Ovary (tissue), 3 donors: ENCODE data around the gene FRMD1.

Experiments used
- EP300 ChIP-seq: sonication (generic); formaldehyde crosslinking; IDR thresholded peaks from one replicate; pipeline ENCODE4 v1.6.1; 2017; ENCODE audit warnings: antibody characterized with exemption
- POLR2A ChIP-seq: fragments of 450-650 bp; IDR thresholded peaks from one replicate; pipeline ENCODE4 v1.6.1; 2017; ENCODE audit warnings: antibody characterized with exemption, mild to moderate bottlenecking, moderate library complexity
- TF ChIP-seq, protein P1 (sequence below), 3 donors: fragments of 450-650 bp in 2 of 3; fragments of 200-600 bp in 1 of 3; IDR thresholded peaks; one replicate each; pipeline versions ENCODE4 v1.5.1 to v1.8.0; 2016 to 2022; ENCODE audit warnings: antibody characterized with exemption in 3 of 3, mild to moderate bottlenecking in 1 of 3
- donor health status: DM: no; HTN: no; CAD: no.

DNA sequence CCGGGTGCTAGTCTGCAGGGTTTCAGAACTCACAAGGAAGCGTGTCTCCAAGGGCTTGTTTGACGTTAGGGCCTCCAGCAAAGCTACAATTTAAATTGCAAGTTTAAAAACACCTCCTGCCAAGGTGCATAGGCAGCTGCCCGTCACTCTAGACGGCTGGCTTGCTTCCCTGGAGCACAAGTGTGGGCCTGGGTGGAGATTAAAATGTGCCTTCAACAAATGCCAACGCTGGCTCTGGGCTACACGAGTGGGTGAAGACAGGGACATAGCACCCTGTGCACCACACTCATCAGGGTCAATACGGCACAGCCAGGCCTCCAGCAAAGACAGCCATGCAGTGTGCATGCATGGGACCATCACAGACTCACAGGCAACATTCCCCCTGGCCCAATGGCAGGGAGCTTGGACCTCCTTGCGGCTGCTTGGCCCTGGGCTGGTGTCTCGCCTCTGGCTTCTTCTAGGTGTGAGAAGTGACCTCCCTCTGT lies 48.4 kb upstream of the FRMD1 start:
- TF ChIP-seq EP300 (no peak), POLR2A (no peak)
- TF ChIP-seq, protein P1, sequence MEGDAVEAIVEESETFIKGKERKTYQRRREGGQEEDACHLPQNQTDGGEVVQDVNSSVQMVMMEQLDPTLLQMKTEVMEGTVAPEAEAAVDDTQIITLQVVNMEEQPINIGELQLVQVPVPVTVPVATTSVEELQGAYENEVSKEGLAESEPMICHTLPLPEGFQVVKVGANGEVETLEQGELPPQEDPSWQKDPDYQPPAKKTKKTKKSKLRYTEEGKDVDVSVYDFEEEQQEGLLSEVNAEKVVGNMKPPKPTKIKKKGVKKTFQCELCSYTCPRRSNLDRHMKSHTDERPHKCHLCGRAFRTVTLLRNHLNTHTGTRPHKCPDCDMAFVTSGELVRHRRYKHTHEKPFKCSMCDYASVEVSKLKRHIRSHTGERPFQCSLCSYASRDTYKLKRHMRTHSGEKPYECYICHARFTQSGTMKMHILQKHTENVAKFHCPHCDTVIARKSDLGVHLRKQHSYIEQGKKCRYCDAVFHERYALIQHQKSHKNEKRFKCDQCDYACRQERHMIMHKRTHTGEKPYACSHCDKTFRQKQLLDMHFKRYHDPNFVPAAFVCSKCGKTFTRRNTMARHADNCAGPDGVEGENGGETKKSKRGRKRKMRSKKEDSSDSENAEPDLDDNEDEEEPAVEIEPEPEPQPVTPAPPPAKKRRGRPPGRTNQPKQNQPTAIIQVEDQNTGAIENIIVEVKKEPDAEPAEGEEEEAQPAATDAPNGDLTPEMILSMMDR (IDR thresholded peaks at IDR 0.05), result no peak
